Natural killer cell (primary cell): ENCODE data around the gene SLC6A19. TPM values are rescaled to one million over a fixed set of nuclear protein-coding genes. Genes with fewer than 3 reads are reported as not detected.

Source experiments
- ATAC-seq, 3 donors: fragments of 150-1000 bp in 2 of 3; fragments of 200-7000 bp in 1 of 3; cut with Tn5 transposase; 1 replicate in 1 of 3; 2 replicates in 2 of 3; pipeline ENCODE4 v1.10.0; 2021; ENCODE audit warnings: mild to moderate bottlenecking in 2 of 3, moderate library complexity in 2 of 3
- DNase-seq, 2 donors: peaks; one replicate each; pipeline versions ENCODE4 v3.0.0 to v3.0.0-alpha.2; 2013 to 2021; ENCODE audit warnings: mixed read lengths in 1 of 2
- H3K27ac ChIP-seq: one replicate; pipeline ENCODE4 v1.5.1; 2013; ENCODE audit warnings: mild to moderate bottlenecking, low read length
- H3K27me3 ChIP-seq: one replicate; pipeline ENCODE4 v1.6.1; 2013; ENCODE audit warnings: low read length; ENCODE audit not compliant: control insufficient read depth, insufficient read depth
- H3K36me3 ChIP-seq: one replicate; pipeline ENCODE4 v1.6.1; 2013; ENCODE audit warnings: low read length; ENCODE audit not compliant: control insufficient read depth, insufficient read depth
- H3K4me1 ChIP-seq: one replicate; pipeline ENCODE4 v1.6.1; 2013; ENCODE audit warnings: low read length; ENCODE audit not compliant: control insufficient read depth, insufficient read depth
- H3K4me3 ChIP-seq: one replicate; pipeline ENCODE4 v1.5.1; 2013; ENCODE audit warnings: low read length
- H3K9me3 ChIP-seq: one replicate; pipeline ENCODE4 v1.6.1; 2013; ENCODE audit warnings: low read length; ENCODE audit not compliant: control insufficient read depth, insufficient read depth
- H3K27ac Mint-ChIP-seq, 2 donors: one replicate each; pipeline ENCODE4 v1.8.0; 2022; ENCODE audit warnings: mild to moderate bottlenecking in 2 of 2, mixed read lengths in 2 of 2, moderate library complexity in 1 of 2
- H3K27me3 Mint-ChIP-seq, 2 donors: one replicate each; pipeline ENCODE4 v1.8.0; 2022; ENCODE audit warnings: low read depth in 2 of 2, mixed read lengths in 2 of 2
- H3K36me3 Mint-ChIP-seq: one replicate; pipeline ENCODE4 v1.8.0; 2022; ENCODE audit warnings: mixed read lengths
- H3K4me1 Mint-ChIP-seq, 2 donors: one replicate each; pipeline ENCODE4 v1.8.0; 2022; ENCODE audit warnings: mixed read lengths in 2 of 2
- H3K4me3 Mint-ChIP-seq: one replicate; pipeline ENCODE4 v1.8.0; 2022; ENCODE audit warnings: mild to moderate bottlenecking, moderate library complexity, mixed read lengths
- H3K9me3 Mint-ChIP-seq, 2 donors: one replicate each; pipeline ENCODE4 v1.8.0; 2022; ENCODE audit warnings: mixed read lengths in 2 of 2
- CTCF ChIP-seq: fragments of 200-600 bp; IDR thresholded peaks from one replicate; pipeline ENCODE4 v1.8.0; 2022; ENCODE audit warnings: antibody characterized with exemption
- WGBS: methylation state at CpG from one replicate; pipeline ENCODE4 v1.1.7; 2013; ENCODE audit warnings: missing lambda C conversion rate; ENCODE audit not compliant: insufficient coverage; 5-methylcytosine and 5-hydroxymethylcytosine counted together
- intact Hi-C: fragments of 100-400 bp; cut with micrococcal nuclease; formaldehyde crosslinking; loops from one replicate; pipeline ENCODE4 v1.14.2; 2022
- total RNA-seq, 4 donors: library from RNA; stranded (reverse); fragments of 120-200 nt in 1 of 4; gene quantifications; one replicate each; pipeline versions ENCODE4 v1.2.3 to v1.2.4, GENCODE V29; 2013 to 2022

Gene SLC6A19
- total RNA-seq, 3 donors from 2014 or later (not counting 1 experiment from before 2014, with no cell fraction given), result not detected

- no peak for ATAC-seq
- H3K4me3 Mint-ChIP-seq, result no peak overlapping the region
- WGBS, result 85% methylated on average over 7 of the region's 7 CpGs
These were observed 1.4 kb downstream of the SLC6A19 start for GRCh38 chr5:1202798-1203185.

GRCh38 chr5:1203311-1203967 is 2.0 kb downstream of the SLC6A19 start:
- intact Hi-C loops, result no loop called here
- Histone ChIP-seq H3K36me3 (no peaks in the 10 kb centered on the region), H3K4me1 (no peaks in the 10 kb centered on the region), H3K9me3 (no peaks in the 10 kb centered on the region), H3K27ac (no peak overlapping the region), H3K27me3 (no peaks in the 10 kb centered on the region), H3K4me3 (no peak overlapping the region)
- ATAC-seq (no peak), DNase-seq (no peak)
- H3K4me1 Mint-ChIP-seq, result no peaks in the 10 kb centered on the region
- H3K27ac Mint-ChIP-seq, result no peak overlapping the region
- peaks cover 4 to 8% of the 10 kb centered on the region in 2 donors for H3K27me3 Mint-ChIP-seq
- H3K36me3 Mint-ChIP-seq, result no peaks in the 10 kb centered on the region
- H3K9me3 Mint-ChIP-seq, result no peaks in the 10 kb centered on the region
- 91% methylated on average over 24 of the region's 24 CpGs for WGBS
- no peak for TF ChIP-seq CTCF
- H3K4me3 Mint-ChIP-seq, result no peak overlapping the region

More at GRCh38 chr5:1202798-1203185, 1.4 kb downstream of the SLC6A19 start:
- Histone ChIP-seq H3K4me3 (no peak overlapping the region), H3K27me3 (no peaks in the 10 kb centered on the region), H3K36me3 (no peaks in the 10 kb centered on the region), H3K9me3 (no peaks in the 10 kb centered on the region), H3K27ac (no peak overlapping the region), H3K4me1 (no peaks in the 10 kb centered on the region)
- no peaks in the 10 kb centered on the region for H3K4me1 Mint-ChIP-seq
- H3K9me3 Mint-ChIP-seq, result no peaks in the 10 kb centered on the region
- peaks cover 4 to 8% of the 10 kb centered on the region in 2 donors for H3K27me3 Mint-ChIP-seq
- TF ChIP-seq CTCF, result no peak
- H3K27ac Mint-ChIP-seq, result no peak overlapping the region
- intact Hi-C loops, result no loop called here
- H3K36me3 Mint-ChIP-seq, result no peaks in the 10 kb centered on the region
- DNase-seq, result no peak

GRCh38 chr5:1203968-1204692 is 2.7 kb downstream of the SLC6A19 start:
- no peak overlapping the region for H3K4me3 Mint-ChIP-seq
- Histone ChIP-seq H3K9me3 (no peaks in the 10 kb centered on the region), H3K4me1 (no peaks in the 10 kb centered on the region), H3K27ac (no peak overlapping the region), H3K4me3 (no peak overlapping the region), H3K36me3 (no peaks in the 10 kb centered on the region), H3K27me3 (no peaks in the 10 kb centered on the region)
- H3K27me3 Mint-ChIP-seq, result peaks cover 4 to 8% of the 10 kb centered on the region in 2 donors
- intact Hi-C loops, result no loop called here
- ATAC-seq (no peak), DNase-seq (no peak)
- no peaks in the 10 kb centered on the region for H3K4me1 Mint-ChIP-seq
- no peak overlapping the region for H3K27ac Mint-ChIP-seq
- TF ChIP-seq CTCF, result no peak
- 84% methylated on average over 25 of the region's 25 CpGs for WGBS
- no peaks in the 10 kb centered on the region for H3K36me3 Mint-ChIP-seq
- H3K9me3 Mint-ChIP-seq, result no peaks in the 10 kb centered on the region
